Caco-2 (cell line): ENCODE results near the gene SSTR3. TPM values are rescaled to one million over a fixed set of nuclear protein-coding genes. Genes with fewer than 3 reads are reported as not detected.

Experiments
- BruUV-seq: library from RNA; stranded (reverse); fragments of 400-500 nt; replicated peaks from 2 replicates; lab custom pipeline; 2021; lab: Mats Ljungman, UMichigan
- CTCF ChIA-PET: fragments of 300-600 bp; sonication (Branson Sonifier 250); formaldehyde crosslinking; loops from one replicate; lab custom pipeline; 2022; ENCODE audit warnings: antibody characterized with exemption; lab: Charles Lee
- POLR2A ChIA-PET: fragments of 300-600 bp; sonication (Branson Sonifier 250); formaldehyde crosslinking; loops from one replicate; lab custom pipeline; 2022; ENCODE audit warnings: antibody characterized with exemption; lab: Charles Lee
- DNase-seq, 2 experiments: peaks; one replicate each; pipeline versions ENCODE4 v3.0.0 to v3.0.0-alpha.2; 2020 to 2022
- H3K27me3 ChIP-seq: replicated peaks from 2 replicates; pipeline ENCODE4 v1.6.0; 2011; ENCODE audit warnings: low read length; ENCODE audit not compliant: control insufficient read depth, insufficient read depth
- H3K36me3 ChIP-seq: 2 replicates; pipeline ENCODE4 v1.5.1; 2011; ENCODE audit warnings: low read length; ENCODE audit not compliant: control insufficient read depth, insufficient read depth
- H3K4me1 ChIP-seq: fragments of 250-450 bp; sonication (Bioruptor Pico); 2 replicates; pipeline ENCODE4 v1.5.1; 2020; ENCODE audit warnings: mild to moderate bottlenecking
- H3K4me3 ChIP-seq: 2 replicates; pipeline ENCODE4 v1.5.1; 2011; ENCODE audit warnings: low read depth, mild to moderate bottlenecking, control low read depth, low read length
- H3K9me3 ChIP-seq: fragments of 250-450 bp; sonication (Bioruptor Pico); 2 replicates; pipeline ENCODE4 v1.5.1; 2020; ENCODE audit warnings: mild to moderate bottlenecking, moderate library complexity
- H3K27ac Mint-ChIP-seq: one replicate; pipeline ENCODE4 v1.8.0; 2022; ENCODE audit warnings: mixed read lengths; ENCODE audit not compliant: unreplicated experiment
- H3K27me3 Mint-ChIP-seq: one replicate; pipeline ENCODE4 v1.8.0; 2022; ENCODE audit warnings: mixed read lengths; ENCODE audit not compliant: insufficient read depth, unreplicated experiment
- H3K36me3 Mint-ChIP-seq: one replicate; pipeline ENCODE4 v1.8.0; 2022; ENCODE audit warnings: mild to moderate bottlenecking, mixed read lengths; ENCODE audit not compliant: insufficient read depth, unreplicated experiment
- H3K4me1 Mint-ChIP-seq: one replicate; pipeline ENCODE4 v1.8.0; 2022; ENCODE audit warnings: low read depth, mixed read lengths; ENCODE audit not compliant: unreplicated experiment
- H3K4me3 Mint-ChIP-seq: one replicate; pipeline ENCODE4 v1.8.0; 2022; ENCODE audit warnings: mild to moderate bottlenecking, moderate library complexity, mixed read lengths; ENCODE audit not compliant: unreplicated experiment
- H3K9me3 Mint-ChIP-seq: one replicate; pipeline ENCODE4 v1.8.0; 2022; ENCODE audit warnings: mixed read lengths; ENCODE audit not compliant: unreplicated experiment
- intact Hi-C: fragments of 100-400 bp; cut with micrococcal nuclease; formaldehyde crosslinking; loops from one replicate; pipeline ENCODE4 v1.10.0; 2022; ENCODE audit not compliant: unreplicated experiment
- total RNA-seq: library from RNA; stranded (reverse); gene quantifications from 2 replicates; pipeline ENCODE4 v1.2.3, GENCODE V29; 2022
- TF ChIP-seq, protein P1 (sequence below), 2 experiments: fragments of 200-600 bp in 1 of 2; IDR thresholded peaks; 1 replicate in 1 of 2; 2 replicates in 1 of 2; pipeline versions ENCODE4 v1.5.1 to v1.8.0; 2011 to 2022; ENCODE audit warnings: antibody characterized with exemption in 1 of 2, control low read depth in 1 of 2, inconsistent platforms in 1 of 2, low read depth in 1 of 2, low read length in 1 of 2, mild to moderate bottlenecking in 1 of 2, moderate library complexity in 1 of 2; ENCODE audit not compliant: insufficient read depth in 1 of 2, severe bottlenecking in 1 of 2, unreplicated experiment in 1 of 2

SSTR3 gene
- total RNA-seq, 1 experiment from 2014 or later, result not detected

DNA sequence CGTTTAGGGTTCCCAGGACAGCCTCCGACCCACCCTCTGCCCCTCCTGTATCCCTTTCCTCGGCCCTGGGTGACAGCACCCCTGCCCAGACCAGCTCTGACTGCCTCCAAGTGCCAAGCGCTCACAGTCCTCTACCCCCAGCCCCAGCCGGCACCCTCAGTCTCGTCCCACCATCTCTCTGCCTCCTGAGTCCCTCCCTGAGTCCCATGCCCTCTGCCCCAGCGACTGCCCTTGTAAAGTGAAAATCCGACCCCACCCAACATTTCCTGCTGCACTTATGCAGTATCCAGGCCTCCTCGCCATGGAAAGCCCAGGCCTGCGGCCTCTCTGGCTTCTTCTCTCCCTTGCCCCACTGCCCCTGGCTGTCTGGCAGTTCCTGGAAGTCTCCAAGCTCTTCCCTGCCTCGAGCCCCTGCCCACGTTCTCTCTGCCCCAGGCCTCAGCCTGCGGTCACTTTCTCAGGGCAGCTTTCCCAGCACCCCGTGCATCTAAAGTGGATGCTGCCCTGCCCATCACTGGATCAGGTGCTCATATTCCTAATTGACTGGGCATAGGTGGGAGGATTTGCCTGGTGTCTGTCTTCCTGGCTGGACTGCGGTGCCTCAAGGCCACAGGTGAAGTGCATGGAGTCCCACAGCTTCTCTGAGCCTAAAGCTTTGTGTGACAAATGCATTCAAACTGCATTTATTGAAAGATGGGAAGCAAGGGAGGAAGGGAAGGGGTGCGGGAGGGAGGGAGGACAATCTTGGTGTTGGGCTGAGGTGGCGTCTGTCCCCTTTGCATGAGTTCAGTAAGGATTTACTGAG, 44.9 kb downstream of the SSTR3 start:
- H3K36me3 Mint-ChIP-seq, result no peaks in the 10 kb centered on the region
- intact Hi-C loops, result loop anchor here (2.0 kb wide), 1 partner anchor 93 kb away; no protein-coding TSS in a partner anchor
- H3K4me3 ChIP-seq, result no peak overlapping the region
- peaks cover 6% of the 10 kb centered on the region; the same call in 1 of the 2 replicates for H3K4me1 ChIP-seq
- CTCF ChIA-PET, result interaction anchor here (1.0 to 2.6 kb wide), 3 partner anchors 32 to 54 kb away, joined by 3 to 8 read pairs (median 3); no protein-coding TSS in a partner anchor
- H3K9me3 ChIP-seq, result no peaks in the 10 kb centered on the region
- no peaks in the 10 kb centered on the region for H3K9me3 Mint-ChIP-seq
- POLR2A ChIA-PET, result no interaction called here
- no peaks in the 10 kb centered on the region for H3K27me3 Mint-ChIP-seq
- no peaks in the 10 kb centered on the region for H3K4me1 Mint-ChIP-seq
- H3K4me3 Mint-ChIP-seq, result no peak overlapping the region
- peak in 1 of 2 experiments; percentile 24 for DNase-seq
- H3K36me3 ChIP-seq, result no peaks in the 10 kb centered on the region
- no peaks in the 10 kb centered on the region for H3K27me3 ChIP-seq
- TF ChIP-seq, protein P1, sequence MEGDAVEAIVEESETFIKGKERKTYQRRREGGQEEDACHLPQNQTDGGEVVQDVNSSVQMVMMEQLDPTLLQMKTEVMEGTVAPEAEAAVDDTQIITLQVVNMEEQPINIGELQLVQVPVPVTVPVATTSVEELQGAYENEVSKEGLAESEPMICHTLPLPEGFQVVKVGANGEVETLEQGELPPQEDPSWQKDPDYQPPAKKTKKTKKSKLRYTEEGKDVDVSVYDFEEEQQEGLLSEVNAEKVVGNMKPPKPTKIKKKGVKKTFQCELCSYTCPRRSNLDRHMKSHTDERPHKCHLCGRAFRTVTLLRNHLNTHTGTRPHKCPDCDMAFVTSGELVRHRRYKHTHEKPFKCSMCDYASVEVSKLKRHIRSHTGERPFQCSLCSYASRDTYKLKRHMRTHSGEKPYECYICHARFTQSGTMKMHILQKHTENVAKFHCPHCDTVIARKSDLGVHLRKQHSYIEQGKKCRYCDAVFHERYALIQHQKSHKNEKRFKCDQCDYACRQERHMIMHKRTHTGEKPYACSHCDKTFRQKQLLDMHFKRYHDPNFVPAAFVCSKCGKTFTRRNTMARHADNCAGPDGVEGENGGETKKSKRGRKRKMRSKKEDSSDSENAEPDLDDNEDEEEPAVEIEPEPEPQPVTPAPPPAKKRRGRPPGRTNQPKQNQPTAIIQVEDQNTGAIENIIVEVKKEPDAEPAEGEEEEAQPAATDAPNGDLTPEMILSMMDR (IDR thresholded peaks at IDR 0.05; ENCODE audit: insufficient read depth in 1 of 2, low read depth in 1 of 2, low read length in 1 of 2, severe bottlenecking in 1 of 2, unreplicated experiment in 1 of 2), result no peak
- BruUV-seq, result no TSS peak
- no peak overlapping the region for H3K27ac Mint-ChIP-seq

DNA sequence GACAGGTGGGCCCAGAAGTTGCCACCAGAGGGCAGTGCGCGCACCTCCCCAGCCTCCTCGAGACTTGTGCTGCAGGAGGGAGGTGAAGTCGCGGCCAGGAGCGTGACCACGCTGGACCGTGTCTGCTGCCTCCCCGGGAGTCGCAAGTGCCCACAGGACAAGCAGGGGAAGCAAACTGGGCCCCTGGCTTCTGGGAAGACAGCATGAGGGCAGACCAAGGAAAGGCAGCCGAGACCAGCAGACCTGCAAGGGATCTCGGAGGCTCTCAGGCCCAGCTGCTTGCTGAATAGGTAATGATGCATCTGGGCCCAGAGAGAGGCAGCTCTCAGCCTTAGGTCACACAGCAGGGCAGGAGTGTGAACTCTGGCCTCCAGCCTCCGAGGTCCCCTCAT, 45.6 kb downstream of the SSTR3 start:
- peaks cover 6% of the 10 kb centered on the region; the same call in 1 of the 2 replicates for H3K4me1 ChIP-seq
- ChIA-PET CTCF (interaction anchor here (0.6 to 2.6 kb wide), 3 partner anchors 33 to 78 kb away, joined by 3 to 8 read pairs (median 3); partner anchors contain the start of gene RAC2), POLR2A (no interaction called here)
- no peaks in the 10 kb centered on the region for H3K27me3 ChIP-seq
- Mint-ChIP-seq H3K4me3 (no peak overlapping the region), H3K27me3 (no peaks in the 10 kb centered on the region), H3K4me1 (no peaks in the 10 kb centered on the region), H3K9me3 (no peaks in the 10 kb centered on the region), H3K36me3 (no peaks in the 10 kb centered on the region), H3K27ac (no peak overlapping the region)
- peak; percentile 79 to 80 for DNase-seq
- no peaks in the 10 kb centered on the region for H3K36me3 ChIP-seq
- H3K4me3 ChIP-seq, result no peak overlapping the region
- no TSS peak for BruUV-seq
- no peaks in the 10 kb centered on the region for H3K9me3 ChIP-seq
- intact Hi-C loops, result loop anchor here (1.0 to 2.0 kb wide), 3 partner anchors 33 to 291 kb away; no protein-coding TSS in a partner anchor
- TF ChIP-seq, protein P1 (IDR thresholded peaks at IDR 0.05; ENCODE audit: insufficient read depth in 1 of 2, low read depth in 1 of 2, low read length in 1 of 2, severe bottlenecking in 1 of 2, unreplicated experiment in 1 of 2), result peak; percentile 75 to 86

DNA sequence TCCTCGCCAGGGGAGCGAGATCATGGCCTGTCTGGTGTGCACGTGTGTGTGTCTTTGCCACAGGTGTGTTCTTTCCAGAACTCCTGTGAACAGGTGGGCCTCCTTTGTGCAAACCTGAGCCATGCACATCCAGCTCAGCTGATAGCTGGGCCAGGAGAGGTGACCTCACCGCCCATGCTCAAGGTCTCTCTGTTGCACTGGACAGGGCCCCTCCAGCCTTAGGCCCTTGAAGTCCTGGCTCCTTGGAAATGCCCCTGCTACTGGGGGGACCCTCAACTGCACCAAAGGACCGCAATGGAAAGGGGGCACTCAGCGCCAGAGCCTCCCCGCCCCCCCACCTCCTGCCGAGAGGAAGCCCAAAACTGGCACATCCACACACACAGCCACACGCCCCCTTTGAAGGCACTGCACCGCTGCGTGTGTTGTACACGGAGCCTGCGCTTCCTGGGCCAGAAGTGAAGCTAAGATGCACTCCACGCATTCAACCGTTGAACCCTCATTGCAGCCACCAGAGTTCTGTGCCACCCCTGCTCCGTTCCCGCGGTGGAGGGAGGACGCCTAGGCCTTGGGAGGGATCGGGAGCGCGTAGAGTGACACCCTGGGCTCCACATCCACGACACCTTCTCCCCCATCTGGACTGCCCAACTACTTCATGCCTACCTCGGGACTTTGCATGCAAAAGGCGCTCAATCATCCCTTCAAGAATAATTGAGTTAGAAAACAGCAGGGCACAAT, 46.2 kb downstream of the SSTR3 start:
- H3K27me3 ChIP-seq, result no peaks in the 10 kb centered on the region
- no peak overlapping the region for H3K27ac Mint-ChIP-seq
- peaks cover 3% of the 10 kb centered on the region for H3K9me3 ChIP-seq
- no peak for DNase-seq
- H3K36me3 Mint-ChIP-seq, result no peaks in the 10 kb centered on the region
- H3K36me3 ChIP-seq, result no peaks in the 10 kb centered on the region
- no peaks in the 10 kb centered on the region for H3K9me3 Mint-ChIP-seq
- H3K4me1 ChIP-seq, result peaks cover 6% of the 10 kb centered on the region; the same call in 1 of the 2 replicates
- POLR2A ChIA-PET, result no interaction called here
- intact Hi-C loops, result loop anchor here (1.0 to 2.0 kb wide), 3 partner anchors 33 to 291 kb away; no protein-coding TSS in a partner anchor
- H3K4me1 Mint-ChIP-seq, result no peaks in the 10 kb centered on the region
- no peak overlapping the region for H3K4me3 ChIP-seq
- H3K4me3 Mint-ChIP-seq, result no peak overlapping the region
- TF ChIP-seq, protein P1 (IDR thresholded peaks at IDR 0.05; ENCODE audit: insufficient read depth in 1 of 2, low read depth in 1 of 2, low read length in 1 of 2, severe bottlenecking in 1 of 2, unreplicated experiment in 1 of 2), result no peak
- no peaks in the 10 kb centered on the region for H3K27me3 Mint-ChIP-seq
- CTCF ChIA-PET, result interaction anchor here (0.6 to 2.6 kb wide), 3 partner anchors 33 to 78 kb away, joined by 3 to 8 read pairs (median 3); partner anchors contain the start of gene RAC2
- BruUV-seq, result no TSS peak
